Esophagus muscularis mucosa (tissue), 3 donors: ENCODE results near the gene CD28.

ENCODE experiments used
- POLR2A ChIP-seq: fragments of 450-650 bp; IDR thresholded peaks from one replicate; pipeline ENCODE4 v1.6.1; 2017; ENCODE audit warnings: antibody characterized with exemption, moderate library complexity, mild to moderate bottlenecking, low read depth
- TF ChIP-seq, protein P1 (sequence below), 3 experiments: fragments of 200-600 bp in 2 of 3; fragments of 450-650 bp in 1 of 3; sonication (generic) in 2 of 3; IDR thresholded peaks; one replicate each; pipeline ENCODE4 v1.5.1; 2017 to 2019; ENCODE audit warnings: antibody characterized with exemption in 3 of 3, mild to moderate bottlenecking in 2 of 3, moderate library complexity in 1 of 3

DNA sequence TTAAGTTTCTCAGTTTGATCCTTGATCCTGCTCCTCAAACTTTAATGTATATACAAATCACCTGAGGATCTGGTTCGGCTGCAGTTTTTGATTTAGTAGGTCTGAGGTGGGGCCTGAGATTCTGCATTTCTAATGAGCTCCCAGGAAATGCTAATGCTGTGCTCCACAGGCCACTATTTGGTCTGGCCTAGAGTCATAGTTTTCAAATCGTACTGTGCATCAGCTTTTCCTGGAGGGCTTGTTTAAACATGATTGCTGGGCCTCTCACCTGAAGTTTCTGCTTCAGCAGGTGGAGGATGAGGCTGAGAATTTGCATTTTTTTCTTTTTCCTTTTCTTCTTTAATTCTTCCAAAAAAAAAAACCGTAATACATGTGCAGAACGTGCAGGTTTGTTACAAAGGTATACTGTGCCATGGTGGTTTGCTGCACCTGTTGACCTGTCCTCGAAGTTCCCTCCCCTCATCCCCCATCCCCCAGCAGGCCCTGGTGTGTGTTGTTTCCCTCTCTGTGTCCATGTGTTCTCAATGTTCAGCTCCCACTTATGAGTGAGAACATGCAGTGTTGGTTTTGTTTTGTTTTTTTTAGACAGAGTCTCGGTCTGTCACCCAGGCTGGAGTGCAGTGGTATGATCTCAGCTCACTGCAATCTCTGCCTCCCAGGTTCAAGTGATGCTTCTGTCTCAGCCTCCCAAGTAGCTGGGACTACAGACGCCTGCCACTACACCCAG lies 42.2 kb upstream of the CD28 start:
- TF ChIP-seq, protein P1, sequence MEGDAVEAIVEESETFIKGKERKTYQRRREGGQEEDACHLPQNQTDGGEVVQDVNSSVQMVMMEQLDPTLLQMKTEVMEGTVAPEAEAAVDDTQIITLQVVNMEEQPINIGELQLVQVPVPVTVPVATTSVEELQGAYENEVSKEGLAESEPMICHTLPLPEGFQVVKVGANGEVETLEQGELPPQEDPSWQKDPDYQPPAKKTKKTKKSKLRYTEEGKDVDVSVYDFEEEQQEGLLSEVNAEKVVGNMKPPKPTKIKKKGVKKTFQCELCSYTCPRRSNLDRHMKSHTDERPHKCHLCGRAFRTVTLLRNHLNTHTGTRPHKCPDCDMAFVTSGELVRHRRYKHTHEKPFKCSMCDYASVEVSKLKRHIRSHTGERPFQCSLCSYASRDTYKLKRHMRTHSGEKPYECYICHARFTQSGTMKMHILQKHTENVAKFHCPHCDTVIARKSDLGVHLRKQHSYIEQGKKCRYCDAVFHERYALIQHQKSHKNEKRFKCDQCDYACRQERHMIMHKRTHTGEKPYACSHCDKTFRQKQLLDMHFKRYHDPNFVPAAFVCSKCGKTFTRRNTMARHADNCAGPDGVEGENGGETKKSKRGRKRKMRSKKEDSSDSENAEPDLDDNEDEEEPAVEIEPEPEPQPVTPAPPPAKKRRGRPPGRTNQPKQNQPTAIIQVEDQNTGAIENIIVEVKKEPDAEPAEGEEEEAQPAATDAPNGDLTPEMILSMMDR (IDR thresholded peaks at IDR 0.05), result no peak
- TF ChIP-seq POLR2A, result no peak
